ENCODE measurements around the gene REXO1. TPM values are rescaled to one million over a fixed set of nuclear protein-coding genes. Genes with fewer than 3 reads are reported as not detected.

The REXO1 gene
- total and polyA plus RNA-seq, 9 of the 15 experiments (the other 6 are each of a cell fraction or from before 2014, with no cell fraction given): 0.04 to 63.3 (median 15.8) TPM

DNA sequence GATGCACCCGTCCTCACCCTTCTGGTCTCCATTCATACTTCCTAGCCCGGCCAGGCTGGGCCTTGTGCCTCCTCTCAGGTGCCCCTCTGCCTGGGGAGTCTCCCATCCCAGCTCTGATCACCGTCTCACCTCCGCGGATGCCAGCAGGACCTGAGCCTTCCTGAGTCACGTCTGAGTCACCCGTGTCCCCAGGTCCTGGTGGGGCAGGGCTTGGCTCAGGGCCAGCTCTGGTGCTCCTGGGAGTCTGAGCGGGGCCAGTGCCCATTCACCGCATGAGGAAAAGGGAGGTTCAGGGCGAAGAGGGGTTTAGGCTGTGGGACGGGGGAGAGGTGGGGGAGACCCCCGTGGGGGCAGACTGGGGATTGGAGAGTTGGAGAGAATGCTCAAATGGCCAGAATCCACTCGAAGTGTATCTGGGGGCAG is 36.8 kb downstream of the REXO1 start (continued):
- TF ChIP-seq CHAMP1 (IDR thresholded peaks at IDR 0.05) (no peak), FUS (optimal IDR thresholded peaks at IDR 0.05; ENCODE audit: low read depth, low read length) (no peak), PTBP1 (IDR thresholded peaks at IDR 0.05; ENCODE audit: low read depth, low read length) (no peak), POLR2H (tag; IDR thresholded peaks at IDR 0.05; ENCODE audit: low read depth) (no peak), MYNN (IDR thresholded peaks at IDR 0.05) (no peak), MYNN (CRISPR knock-in tag; IDR thresholded peaks at IDR 0.05) (no peak), U2AF1 (optimal IDR thresholded peaks at IDR 0.05; ENCODE audit: low read depth, low read length) (no peak), HES1 (IDR thresholded peaks at IDR 0.05; ENCODE audit: low read depth) (no peak), SMARCA4 (IDR thresholded peaks at IDR 0.05) (peak; percentile 77), NUFIP1 (IDR thresholded peaks at IDR 0.05; ENCODE audit: partially characterized antibody) (no peak), KAT2B (IDR thresholded peaks at IDR 0.05; ENCODE audit: low read depth, low read length) (no peak), TOE1 (IDR thresholded peaks at IDR 0.05; ENCODE audit: borderline replicate concordance) (no peak), TOE1 (CRISPR knock-in tag; IDR thresholded peaks at IDR 0.05; ENCODE audit: borderline replicate concordance, low read depth) (no peak), ZNF707 (CRISPR knock-in tag; conservative IDR thresholded peaks at IDR 0.05) (no peak)
- TF ChIP-seq, protein P1, sequence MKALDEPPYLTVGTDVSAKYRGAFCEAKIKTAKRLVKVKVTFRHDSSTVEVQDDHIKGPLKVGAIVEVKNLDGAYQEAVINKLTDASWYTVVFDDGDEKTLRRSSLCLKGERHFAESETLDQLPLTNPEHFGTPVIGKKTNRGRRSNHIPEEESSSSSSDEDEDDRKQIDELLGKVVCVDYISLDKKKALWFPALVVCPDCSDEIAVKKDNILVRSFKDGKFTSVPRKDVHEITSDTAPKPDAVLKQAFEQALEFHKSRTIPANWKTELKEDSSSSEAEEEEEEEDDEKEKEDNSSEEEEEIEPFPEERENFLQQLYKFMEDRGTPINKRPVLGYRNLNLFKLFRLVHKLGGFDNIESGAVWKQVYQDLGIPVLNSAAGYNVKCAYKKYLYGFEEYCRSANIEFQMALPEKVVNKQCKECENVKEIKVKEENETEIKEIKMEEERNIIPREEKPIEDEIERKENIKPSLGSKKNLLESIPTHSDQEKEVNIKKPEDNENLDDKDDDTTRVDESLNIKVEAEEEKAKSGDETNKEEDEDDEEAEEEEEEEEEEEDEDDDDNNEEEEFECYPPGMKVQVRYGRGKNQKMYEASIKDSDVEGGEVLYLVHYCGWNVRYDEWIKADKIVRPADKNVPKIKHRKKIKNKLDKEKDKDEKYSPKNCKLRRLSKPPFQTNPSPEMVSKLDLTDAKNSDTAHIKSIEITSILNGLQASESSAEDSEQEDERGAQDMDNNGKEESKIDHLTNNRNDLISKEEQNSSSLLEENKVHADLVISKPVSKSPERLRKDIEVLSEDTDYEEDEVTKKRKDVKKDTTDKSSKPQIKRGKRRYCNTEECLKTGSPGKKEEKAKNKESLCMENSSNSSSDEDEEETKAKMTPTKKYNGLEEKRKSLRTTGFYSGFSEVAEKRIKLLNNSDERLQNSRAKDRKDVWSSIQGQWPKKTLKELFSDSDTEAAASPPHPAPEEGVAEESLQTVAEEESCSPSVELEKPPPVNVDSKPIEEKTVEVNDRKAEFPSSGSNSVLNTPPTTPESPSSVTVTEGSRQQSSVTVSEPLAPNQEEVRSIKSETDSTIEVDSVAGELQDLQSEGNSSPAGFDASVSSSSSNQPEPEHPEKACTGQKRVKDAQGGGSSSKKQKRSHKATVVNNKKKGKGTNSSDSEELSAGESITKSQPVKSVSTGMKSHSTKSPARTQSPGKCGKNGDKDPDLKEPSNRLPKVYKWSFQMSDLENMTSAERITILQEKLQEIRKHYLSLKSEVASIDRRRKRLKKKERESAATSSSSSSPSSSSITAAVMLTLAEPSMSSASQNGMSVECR (CRISPR knock-in tag; IDR thresholded peaks at IDR 0.05): 0 out of 2 replicates have a peak, but pooled peaks have one; percentile 8
- TF ChIP-seq, protein P2, sequence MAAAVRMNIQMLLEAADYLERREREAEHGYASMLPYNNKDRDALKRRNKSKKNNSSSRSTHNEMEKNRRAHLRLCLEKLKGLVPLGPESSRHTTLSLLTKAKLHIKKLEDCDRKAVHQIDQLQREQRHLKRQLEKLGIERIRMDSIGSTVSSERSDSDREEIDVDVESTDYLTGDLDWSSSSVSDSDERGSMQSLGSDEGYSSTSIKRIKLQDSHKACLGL (CRISPR knock-in tag; IDR thresholded peaks at IDR 0.05; ENCODE audit: borderline replicate concordance, poor library complexity, severe bottlenecking): no peak
- TF ChIP-seq, protein P3, sequence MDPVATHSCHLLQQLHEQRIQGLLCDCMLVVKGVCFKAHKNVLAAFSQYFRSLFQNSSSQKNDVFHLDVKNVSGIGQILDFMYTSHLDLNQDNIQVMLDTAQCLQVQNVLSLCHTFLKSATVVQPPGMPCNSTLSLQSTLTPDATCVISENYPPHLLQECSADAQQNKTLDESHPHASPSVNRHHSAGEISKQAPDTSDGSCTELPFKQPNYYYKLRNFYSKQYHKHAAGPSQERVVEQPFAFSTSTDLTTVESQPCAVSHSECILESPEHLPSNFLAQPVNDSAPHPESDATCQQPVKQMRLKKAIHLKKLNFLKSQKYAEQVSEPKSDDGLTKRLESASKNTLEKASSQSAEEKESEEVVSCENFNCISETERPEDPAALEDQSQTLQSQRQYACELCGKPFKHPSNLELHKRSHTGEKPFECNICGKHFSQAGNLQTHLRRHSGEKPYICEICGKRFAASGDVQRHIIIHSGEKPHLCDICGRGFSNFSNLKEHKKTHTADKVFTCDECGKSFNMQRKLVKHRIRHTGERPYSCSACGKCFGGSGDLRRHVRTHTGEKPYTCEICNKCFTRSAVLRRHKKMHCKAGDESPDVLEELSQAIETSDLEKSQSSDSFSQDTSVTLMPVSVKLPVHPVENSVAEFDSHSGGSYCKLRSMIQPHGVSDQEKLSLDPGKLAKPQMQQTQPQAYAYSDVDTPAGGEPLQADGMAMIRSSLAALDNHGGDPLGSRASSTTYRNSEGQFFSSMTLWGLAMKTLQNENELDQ (CRISPR knock-in tag; IDR thresholded peaks at IDR 0.05; ENCODE audit: borderline replicate concordance): no peak

All from K562 (cell line).